Stimulated activated CD8-positive, alpha-beta memory T cell treated with anti-CD3 and anti-CD28 coated beads, Interleukin-7, amount 100 ng/mL, for 24 hours (primary cell): ENCODE measurements around the gene NIT1.
A peak's percentile ranks its signal among the peaks of the same experiment; 100 is the strongest.

Experiments used
- DNase-seq: peaks from one replicate; pipeline ENCODE4 v3.0.0-alpha.2; 2020; ENCODE audit warnings: low read depth

The NIT1 gene

DNA sequence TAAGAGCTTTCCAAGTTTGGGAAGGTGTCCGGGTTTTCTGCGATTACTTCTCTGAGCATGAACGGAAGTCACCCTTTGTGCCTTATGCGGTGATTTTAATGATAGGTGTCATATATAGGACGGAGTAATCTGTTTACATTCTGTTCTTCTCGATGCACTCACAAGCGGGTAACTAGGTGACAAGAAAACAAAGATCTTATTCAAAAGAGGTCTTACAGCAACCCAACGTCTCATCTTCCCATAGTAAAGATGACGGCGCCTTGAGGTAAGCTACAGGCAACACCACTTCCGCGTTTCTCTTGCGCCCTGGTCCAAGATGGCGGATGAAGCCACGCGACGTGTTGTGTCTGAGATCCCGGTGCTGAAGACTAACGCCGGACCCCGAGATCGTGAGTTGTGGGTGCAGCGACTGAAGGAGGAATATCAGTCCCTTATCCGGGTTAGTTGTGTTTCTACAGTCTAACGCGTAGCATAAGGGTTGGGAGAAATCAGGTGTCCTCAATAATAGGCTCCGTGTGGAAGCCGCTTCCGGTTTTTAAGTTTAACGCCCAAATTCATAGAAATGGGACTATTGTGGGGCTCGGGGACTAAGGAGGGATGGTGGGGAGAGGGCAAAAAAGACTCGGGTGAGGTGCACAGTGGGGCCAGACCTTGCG lies 35.9 kb downstream of the NIT1 start, which contains the start of gene UFC1:
TSS of gene UFC1 (plus strand) at position 297 of the 656 bp plus-strand sequence. CDS start at position 317, 20 bp downstream.
- peak; percentile 50 for DNase-seq

DNA sequence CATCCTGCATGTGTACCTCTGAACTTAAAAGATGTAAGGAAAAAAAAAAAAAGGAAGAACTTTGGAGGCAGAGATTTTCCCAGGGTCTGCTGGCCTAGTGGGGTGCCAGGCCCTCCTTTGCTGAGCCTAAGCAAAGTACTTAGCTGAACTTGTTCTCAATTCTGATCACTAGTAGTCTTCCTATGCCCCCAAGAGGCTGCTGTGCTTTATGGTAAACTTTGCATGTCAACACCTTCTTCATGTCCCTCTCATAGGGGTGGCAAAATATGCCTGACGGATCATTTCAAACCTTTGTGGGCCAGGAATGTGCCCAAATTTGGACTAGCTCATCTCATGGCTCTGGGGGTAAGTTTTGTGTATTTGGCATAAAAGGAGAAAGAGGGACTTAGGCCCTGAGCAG lies 40.0 kb downstream of the NIT1 start:
- no peak for DNase-seq

DNA sequence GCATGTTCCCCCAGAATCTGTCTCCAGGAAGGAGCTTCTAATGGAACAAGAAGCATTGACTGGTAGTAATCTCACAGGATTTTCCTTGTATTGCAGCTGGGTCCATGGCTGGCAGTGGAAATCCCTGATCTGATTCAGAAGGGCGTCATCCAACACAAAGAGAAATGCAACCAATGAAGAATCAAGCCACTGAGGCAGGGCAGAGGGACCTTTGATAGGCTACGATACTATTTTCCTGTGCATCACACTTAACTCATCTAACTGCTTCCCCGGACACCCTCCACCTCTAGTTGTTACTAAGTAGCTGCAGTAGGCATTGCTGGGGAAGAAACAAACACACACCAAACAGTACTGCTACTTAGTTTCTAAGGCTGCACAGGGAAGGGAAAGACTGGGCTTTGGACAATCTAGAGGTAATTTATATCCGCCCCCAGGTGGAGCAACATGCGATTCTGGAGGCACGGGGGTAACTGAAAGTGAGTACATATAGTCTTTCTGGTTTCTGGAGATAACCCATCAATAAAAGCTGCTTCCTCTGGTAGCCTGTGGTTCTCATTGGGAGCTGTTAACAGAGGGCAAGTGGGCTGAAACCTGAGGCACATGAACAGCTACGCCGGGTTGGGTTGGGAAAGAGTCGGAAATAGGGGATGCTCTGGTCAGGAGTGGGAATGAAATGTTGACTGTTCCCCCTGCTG lies 40.6 kb downstream of the NIT1 start:
- no peak for DNase-seq

DNA sequence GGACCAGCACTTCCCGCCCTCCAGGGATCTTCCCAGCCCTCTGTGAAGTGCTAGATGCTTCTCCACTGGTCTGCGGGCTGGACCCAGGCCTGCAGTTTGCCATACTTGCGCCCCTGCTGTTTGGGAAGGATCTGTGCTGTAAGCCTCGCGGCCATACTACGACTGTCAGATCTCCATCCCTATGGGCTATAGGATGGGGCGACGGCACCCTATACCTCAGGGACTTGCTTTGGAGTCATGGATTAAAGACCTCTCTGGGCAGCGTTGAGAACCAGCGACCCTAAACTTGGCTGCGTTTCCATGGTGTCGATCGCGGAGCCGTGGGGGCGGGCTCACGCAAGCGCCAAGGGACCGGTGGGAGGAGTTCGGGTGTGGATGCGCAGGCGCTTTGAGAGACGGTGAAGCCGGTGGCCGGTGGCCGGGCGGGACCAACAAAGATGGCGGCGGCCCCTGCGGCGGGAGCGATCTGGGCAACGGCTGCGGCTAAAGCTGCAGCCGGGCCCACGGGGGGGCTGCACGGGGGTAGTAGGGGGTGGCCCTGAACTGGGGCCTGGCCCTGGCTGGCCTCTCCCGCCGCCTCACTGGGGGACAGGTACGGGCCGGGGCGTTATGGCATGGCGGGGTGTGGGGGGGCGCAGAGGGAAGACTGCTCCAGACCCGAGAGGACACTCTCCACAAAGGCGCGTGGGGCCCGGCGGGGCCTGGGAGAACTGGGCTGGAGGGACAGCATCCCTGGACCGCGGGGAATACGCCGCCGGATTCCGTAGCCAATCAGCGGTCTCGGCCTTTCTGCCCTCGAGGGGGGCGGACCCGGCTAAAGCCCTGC lies 41.4 kb downstream of the NIT1 start, which contains the start of gene USP21:
TSS of gene USP21 (plus strand) at position 414 of the 826 bp plus-strand sequence. CDS start 1,141 bp downstream, outside the sequence.
- peak; percentile 88 for DNase-seq

DNA sequence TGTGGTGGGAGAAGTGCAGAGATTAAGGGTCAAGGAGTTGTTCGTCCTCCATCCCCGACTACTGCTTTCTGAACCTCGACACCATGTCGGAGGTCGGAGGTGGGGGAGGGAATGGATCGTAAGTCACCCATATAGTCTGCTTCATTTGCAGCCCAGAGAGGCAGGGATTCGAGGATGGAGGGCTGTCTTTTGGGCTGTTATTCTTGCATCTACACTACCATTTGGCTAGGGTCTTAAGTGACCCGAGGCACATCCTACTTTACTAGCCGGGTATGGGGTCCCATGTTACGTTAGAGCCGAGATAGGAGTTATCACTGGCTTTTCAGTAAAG lies 42.0 kb downstream of the NIT1 start:
- no peak for DNase-seq

DNA sequence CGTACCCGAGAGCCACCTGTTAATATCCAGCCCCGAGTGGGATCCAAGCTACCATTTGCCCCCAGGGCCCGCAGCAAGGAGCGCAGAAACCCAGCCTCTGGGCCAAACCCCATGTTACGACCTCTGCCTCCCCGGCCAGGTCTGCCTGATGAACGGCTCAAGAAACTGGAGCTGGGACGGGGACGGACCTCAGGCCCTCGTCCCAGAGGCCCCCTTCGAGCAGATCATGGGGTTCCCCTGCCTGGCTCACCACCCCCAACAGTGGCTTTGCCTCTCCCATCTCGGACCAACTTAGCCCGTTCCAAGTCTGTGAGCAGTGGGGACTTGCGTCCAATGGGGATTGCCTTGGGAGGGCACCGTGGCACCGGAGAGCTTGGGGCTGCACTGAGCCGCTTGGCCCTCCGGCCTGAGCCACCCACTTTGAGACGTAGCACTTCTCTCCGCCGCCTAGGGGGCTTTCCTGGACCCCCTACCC lies 42.8 kb downstream of the NIT1 start:
- no peak for DNase-seq

DNA sequence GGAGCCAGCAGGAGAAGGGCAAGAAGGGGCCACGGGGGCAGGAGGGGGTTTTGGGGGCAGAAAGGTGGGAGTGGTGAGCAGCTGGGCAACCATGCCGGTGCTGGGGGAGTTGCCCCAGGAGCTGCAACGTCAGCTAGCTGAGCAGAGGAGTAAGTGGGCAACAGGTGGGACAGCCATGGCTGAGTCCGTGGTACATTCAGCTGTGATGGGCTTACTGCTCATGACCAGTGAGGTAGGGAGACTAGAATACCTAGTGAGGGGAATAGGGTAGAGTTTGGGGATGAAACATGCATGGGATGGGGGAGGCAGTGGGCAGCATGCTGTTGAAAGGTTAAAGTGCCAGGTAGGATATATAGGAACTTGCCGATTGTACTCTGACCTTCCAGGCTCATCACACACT lies 43.7 kb downstream of the NIT1 start:
- DNase-seq, result no peak

DNA sequence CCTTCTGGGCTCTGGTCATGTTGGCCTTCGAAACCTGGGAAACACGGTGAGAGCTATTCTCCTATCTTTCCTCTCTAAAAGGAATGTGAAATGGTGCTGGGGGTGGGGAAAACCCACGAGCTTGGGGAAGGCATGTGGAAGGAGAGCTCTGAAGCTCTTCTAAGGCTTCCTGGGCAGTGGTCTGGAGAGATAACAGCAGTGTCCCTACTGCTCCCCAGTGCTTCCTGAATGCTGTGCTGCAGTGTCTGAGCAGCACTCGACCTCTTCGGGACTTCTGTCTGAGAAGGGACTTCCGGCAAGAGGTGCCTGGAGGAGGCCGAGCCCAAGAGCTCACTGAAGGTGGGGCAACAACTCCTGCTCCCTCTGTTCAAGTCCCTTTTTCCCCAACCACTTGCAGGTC lies 44.1 kb downstream of the NIT1 start:
- DNase-seq, result no peak

DNA sequence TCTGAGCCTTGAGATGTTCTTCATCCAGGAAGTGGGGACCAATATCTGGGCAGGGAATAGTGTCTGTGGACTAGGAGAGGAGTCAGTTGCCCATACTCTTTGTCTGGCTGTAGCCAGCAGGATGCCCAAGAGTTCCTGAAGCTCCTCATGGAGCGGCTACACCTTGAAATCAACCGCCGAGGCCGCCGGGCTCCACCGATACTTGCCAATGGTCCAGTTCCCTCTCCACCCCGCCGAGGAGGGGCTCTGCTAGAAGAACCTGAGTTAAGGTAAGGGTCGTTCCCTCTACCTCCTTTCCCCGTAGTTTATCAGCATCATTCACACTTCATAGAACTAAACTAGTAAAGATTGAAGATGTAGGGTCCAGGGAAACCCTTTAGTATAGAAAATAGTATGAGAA lies 44.9 kb downstream of the NIT1 start:
- no peak for DNase-seq

DNA sequence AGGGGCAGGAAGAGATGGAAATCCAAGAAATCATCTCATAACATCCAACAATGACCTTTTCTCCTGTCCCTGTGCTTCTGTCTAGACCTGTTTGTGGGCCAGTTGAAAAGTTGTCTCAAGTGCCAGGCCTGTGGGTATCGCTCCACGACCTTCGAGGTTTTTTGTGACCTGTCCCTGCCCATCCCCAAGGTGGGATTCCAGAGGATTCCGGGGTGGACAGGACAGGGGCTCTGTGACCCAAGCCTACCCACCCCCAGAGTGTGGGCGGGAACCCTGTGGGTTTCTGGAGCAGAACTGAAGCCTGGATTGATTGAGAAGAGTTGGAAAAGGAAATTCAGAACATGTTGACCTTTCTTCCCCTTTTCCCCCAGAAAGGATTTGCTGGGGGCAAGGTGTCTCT lies 45.9 kb downstream of the NIT1 start:
- no peak for DNase-seq

DNA sequence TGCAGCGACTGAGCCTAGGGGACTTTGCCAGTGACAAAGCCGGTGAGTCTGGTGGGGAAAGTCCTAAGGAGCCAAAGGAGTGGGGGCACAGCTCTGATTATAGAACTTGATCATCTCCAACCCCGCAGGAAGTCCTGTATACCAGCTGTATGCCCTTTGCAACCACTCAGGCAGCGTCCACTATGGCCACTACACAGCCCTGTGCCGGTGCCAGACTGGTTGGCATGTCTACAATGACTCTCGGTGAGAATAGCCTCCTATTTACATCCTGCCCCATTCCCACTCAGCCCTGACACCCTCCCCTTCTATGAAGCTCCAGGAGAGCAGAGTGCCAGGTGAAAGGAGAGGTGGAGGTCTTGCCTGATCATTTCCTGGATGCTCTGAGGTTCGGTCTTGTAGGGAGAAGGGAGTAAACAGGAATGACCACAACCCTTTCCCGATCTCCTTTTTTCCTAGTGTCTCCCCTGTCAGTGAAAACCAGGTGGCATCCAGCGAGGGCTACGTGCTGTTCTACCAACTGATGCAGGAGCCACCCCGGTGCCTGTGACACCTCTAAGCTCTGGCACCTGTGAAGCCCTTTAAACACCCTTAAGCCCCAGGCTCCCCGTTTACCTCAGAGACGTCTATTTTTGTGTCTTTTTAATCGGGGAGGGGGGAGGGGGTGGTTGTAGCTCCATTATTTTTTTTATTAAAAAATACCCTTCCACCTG lies 47.2 kb downstream of the NIT1 start:
- DNase-seq, result no peak

DNA sequence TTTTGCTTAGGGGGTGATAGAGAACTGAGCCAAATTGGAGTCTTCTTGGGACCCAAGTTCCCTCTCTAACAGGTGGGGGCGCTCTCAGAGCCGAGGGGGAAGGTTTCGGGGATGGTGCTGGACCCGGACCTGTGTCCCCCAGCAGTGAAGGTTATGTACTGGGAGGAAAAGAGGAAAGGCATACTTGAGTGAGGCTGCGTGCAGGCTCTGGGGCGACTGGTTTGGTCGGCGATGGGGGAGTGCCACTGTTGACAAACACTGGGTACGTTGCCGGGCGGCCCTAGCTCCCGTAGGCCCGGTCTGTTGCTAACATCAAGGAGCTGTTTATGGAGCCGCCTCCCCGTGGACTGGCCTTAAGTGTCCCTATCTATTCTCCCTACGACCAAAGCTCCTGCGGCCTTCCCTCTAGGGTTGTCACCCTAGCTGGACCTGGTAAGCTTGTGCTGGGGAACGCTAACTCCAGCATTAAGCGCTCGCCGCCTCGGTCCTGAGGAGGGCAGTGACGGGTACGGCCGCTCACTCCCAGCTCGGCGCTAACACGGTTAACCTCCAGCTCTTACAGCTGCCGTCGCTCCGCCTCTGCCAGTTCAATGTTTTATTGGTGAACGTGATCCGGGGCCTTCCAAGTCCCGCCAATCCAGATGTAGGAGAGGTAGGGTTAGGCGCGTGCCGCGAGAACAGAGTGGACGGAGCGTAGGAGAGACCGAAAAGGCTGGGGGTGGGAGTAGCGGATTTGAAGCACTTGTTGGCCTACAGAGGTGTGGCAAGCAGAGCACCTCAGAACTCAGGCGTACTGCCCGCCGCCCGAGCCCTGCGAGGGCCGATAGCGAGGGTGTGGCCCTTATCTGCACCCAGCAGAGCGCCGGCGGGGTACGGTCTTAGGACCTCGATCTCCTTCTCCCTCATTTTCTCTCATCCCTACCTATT lies 48.1 kb downstream of the NIT1 start, which contains the start of gene PPOX:
TSS of gene PPOX (plus strand) at position 685 of the 927 bp plus-strand sequence. CDS start 422 bp downstream, outside the sequence.
- peak; percentile 85 for DNase-seq

DNA sequence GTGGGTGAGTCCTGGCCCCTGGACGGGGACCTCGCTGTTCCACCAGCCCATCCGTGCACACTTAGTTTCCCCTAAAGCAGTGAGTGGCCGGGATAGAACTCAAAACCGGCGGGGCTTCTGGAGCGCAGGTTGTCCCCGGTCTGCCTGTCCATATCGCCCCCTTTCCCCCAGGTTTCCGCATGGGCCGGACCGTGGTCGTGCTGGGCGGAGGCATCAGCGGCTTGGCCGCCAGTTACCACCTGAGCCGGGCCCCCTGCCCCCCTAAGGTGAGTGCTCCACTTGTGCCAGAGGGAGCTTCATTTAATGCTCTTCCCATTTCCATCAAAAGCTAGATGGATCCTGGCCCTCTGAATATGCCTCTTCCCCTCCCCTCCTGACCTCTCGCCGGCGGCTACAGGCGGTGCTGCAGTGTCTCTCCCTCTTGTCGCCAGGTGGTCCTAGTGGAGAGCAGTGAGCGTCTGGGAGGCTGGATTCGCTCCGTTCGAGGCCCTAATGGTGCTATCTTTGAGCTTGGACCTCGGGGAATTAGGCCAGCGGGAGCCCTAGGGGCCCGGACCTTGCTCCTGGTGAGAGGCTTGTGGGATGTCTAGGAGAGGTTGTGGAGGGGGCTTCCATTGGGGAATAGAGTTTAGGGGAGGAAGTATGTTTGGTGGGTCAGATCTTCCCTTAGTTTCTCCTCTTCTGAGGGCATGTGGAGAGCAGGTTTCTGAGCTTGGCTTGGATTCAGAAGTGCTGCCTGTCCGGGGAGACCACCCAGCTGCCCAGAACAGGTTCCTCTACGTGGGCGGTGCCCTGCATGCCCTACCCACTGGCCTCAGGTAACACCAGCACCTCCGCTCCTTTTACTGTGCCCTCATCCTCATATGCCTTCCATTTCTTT lies 49.0 kb downstream of the NIT1 start:
- DNase-seq, result no peak

DNA sequence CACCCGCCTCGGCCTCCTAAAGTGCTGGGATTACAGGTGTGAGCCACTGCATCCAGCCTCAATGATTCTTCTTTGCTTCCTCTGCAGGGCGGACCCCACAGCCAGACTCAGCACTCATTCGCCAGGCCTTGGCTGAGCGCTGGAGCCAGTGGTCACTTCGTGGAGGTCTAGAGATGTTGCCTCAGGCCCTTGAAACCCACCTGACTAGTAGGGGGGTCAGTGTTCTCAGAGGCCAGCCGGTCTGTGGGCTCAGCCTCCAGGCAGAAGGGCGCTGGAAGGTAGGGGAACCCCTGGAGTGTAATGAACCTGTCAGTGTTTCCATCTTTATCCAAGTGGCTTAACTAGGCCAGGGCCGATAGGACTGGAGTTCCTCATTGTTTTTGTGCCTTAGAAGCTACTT lies 51.0 kb downstream of the NIT1 start:
- DNase-seq, result no peak
